ENCODE measurements around the gene CD55. TPM values are rescaled to one million over a fixed set of nuclear protein-coding genes. Genes with fewer than 3 reads are reported as not detected.

Gene CD55
- total RNA-seq, 1 donor from 2014 or later = 356 TPM

GRCh38 chr1:207330011-207330710 is 8.7 kb downstream of the CD55 start:
- H3K27ac ChIP-seq = no peak overlapping the region
- peaks cover 19% of the 10 kb centered on the region for H3K4me1 ChIP-seq
- peaks cover 74% of the 10 kb centered on the region for H3K36me3 ChIP-seq
- H3K27me3 ChIP-seq (ENCODE audit: low read depth) = no peaks in the 10 kb centered on the region
- H3K9me3 ChIP-seq = no peaks in the 10 kb centered on the region
- no peak overlapping the region for H3K4me3 ChIP-seq
- intact Hi-C loops (cut with DNase I) = no loop called here
- no peak for DNase-seq
- no peak for ATAC-seq
- TF ChIP-seq, protein P1, sequence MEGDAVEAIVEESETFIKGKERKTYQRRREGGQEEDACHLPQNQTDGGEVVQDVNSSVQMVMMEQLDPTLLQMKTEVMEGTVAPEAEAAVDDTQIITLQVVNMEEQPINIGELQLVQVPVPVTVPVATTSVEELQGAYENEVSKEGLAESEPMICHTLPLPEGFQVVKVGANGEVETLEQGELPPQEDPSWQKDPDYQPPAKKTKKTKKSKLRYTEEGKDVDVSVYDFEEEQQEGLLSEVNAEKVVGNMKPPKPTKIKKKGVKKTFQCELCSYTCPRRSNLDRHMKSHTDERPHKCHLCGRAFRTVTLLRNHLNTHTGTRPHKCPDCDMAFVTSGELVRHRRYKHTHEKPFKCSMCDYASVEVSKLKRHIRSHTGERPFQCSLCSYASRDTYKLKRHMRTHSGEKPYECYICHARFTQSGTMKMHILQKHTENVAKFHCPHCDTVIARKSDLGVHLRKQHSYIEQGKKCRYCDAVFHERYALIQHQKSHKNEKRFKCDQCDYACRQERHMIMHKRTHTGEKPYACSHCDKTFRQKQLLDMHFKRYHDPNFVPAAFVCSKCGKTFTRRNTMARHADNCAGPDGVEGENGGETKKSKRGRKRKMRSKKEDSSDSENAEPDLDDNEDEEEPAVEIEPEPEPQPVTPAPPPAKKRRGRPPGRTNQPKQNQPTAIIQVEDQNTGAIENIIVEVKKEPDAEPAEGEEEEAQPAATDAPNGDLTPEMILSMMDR (IDR thresholded peaks at IDR 0.05) = no peak

GRCh38 chr1:207331354-207332313 is 10.2 kb downstream of the CD55 start:
- intact Hi-C loops (cut with DNase I) = no loop called here
- DNase-seq (no peak), ATAC-seq (no peak)
- Histone ChIP-seq H3K27me3 (ENCODE audit: low read depth) (no peaks in the 10 kb centered on the region), H3K9me3 (no peaks in the 10 kb centered on the region), H3K4me1 (peaks cover 28% of the 10 kb centered on the region), H3K27ac (no peak overlapping the region), H3K36me3 (peaks cover 63% of the 10 kb centered on the region), H3K4me3 (no peak overlapping the region)
- TF ChIP-seq, protein P1 (IDR thresholded peaks at IDR 0.05) = no peak

- Histone ChIP-seq H3K9me3 (no peaks in the 10 kb centered on the region), H3K27ac (peak overlapping the region; percentile 51), H3K36me3 (peaks cover 63% of the 10 kb centered on the region), H3K4me1 (peaks cover 33% of the 10 kb centered on the region), H3K27me3 (ENCODE audit: low read depth) (no peaks in the 10 kb centered on the region), H3K4me3 (no peak overlapping the region)
- DNase-seq = peak; percentile 43
- no peak for ATAC-seq
- intact Hi-C loops (cut with DNase I) = no loop called here
- TF ChIP-seq, protein P1 (IDR thresholded peaks at IDR 0.05) = no peak
Measured at GRCh38 chr1:207333009-207333600, 11.6 kb downstream of the CD55 start.

GRCh38 chr1:207333620-207334019 is 12.1 kb downstream of the CD55 start:
- TF ChIP-seq, protein P1 (IDR thresholded peaks at IDR 0.05) = no peak
- peaks cover 57% of the 10 kb centered on the region for H3K36me3 ChIP-seq
- H3K4me1 ChIP-seq = peaks cover 33% of the 10 kb centered on the region

DNA sequence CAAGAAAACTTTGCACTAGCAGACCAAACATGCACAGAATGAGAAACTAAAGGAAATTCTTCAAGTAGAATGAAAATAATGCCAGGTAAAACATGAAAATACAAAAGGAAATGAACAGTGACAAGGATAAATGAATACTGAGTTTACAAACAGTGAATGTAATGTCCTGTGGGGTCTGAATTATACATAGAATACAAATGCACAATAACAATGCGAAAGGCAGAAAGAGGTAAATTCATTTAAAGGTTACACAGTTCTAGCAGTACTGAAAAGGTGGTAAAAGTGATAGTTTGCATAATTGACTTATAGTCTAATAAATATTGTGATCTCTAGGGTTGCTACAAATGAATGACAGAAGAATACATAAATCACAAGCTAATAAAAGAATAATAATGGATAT is 12.9 kb downstream of the CD55 start:
- TF ChIP-seq, protein P1 (IDR thresholded peaks at IDR 0.05) = no peak
- Histone ChIP-seq H3K9me3 (no peaks in the 10 kb centered on the region), H3K36me3 (peaks cover 54% of the 10 kb centered on the region), H3K4me1 (peaks cover 33% of the 10 kb centered on the region), H3K4me3 (no peak overlapping the region), H3K27ac (peak overlapping the region; percentile 8), H3K27me3 (ENCODE audit: low read depth) (no peaks in the 10 kb centered on the region)
- DNase-seq (no peak), ATAC-seq (no peak)
- intact Hi-C loops (cut with DNase I) = no loop called here

More at GRCh38 chr1:207333620-207334019, 12.1 kb downstream of the CD55 start:
- no peaks in the 10 kb centered on the region for H3K9me3 ChIP-seq
- peak overlapping the region; percentile 51 for H3K27ac ChIP-seq
- no peak for DNase-seq
- intact Hi-C loops (cut with DNase I) = no loop called here
- ATAC-seq = no peak
- H3K27me3 ChIP-seq (ENCODE audit: low read depth) = no peaks in the 10 kb centered on the region
- no peak overlapping the region for H3K4me3 ChIP-seq
